ENCODE measurements around the gene IRAK2. TPM values are rescaled to one million over a fixed set of nuclear protein-coding genes. Genes with fewer than 3 reads are reported as not detected.

Gene IRAK2
- total RNA-seq, 1 donor from 2014 or later, result 1.4 TPM

DNA sequence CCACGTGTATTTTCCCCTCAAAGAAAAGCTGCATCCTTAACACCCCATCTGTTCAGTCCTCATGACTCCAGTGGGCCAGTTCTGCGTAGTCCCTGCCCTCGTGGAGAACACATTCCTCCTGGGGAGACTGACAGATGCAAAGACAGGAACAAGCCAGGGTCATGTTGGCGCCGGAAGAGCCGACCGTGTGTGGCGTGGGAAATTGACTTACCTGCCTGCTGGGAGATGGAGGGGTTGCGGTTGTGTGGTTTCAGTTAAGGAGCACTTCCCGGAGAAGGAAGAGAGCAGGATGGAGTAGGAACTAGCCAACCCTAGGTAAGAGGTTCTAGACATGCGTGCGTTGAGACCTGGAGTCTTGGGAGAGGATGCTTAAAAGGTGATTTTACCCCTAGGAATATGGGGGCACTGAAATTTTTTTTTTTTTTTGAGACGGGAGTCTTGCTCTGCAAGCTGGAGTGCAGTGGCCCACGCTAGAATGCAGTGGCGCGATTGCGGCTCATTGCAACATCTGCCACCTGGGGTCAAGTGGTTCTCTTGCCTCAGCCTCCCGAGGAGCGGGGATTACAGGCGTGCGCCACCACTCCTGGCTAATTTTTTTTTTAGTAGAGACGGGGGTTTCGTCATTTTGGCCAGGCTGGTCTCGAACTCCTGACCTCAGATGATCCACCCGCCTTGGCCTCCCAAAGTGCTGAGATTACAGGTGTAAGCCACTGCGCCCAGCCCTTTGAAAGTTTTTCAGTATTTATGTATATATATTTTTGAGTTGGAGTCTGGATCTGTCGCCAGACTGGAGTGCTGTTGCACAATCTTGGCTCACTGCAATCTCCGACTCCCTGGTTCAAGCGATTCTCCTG lies 21.8 kb upstream of the IRAK2 start:
- H3K9me3 Mint-ChIP-seq, result no peaks in the 10 kb centered on the region
- H3K4me3 Mint-ChIP-seq, result peak overlapping the region; percentile 92
- H3K4me1 Mint-ChIP-seq (ENCODE audit: unreplicated experiment), result peaks cover 19% of the 10 kb centered on the region
- DNase-seq (ENCODE audit: extremely low spot score, unreplicated experiment), result no peak
- TF ChIP-seq, protein P1, sequence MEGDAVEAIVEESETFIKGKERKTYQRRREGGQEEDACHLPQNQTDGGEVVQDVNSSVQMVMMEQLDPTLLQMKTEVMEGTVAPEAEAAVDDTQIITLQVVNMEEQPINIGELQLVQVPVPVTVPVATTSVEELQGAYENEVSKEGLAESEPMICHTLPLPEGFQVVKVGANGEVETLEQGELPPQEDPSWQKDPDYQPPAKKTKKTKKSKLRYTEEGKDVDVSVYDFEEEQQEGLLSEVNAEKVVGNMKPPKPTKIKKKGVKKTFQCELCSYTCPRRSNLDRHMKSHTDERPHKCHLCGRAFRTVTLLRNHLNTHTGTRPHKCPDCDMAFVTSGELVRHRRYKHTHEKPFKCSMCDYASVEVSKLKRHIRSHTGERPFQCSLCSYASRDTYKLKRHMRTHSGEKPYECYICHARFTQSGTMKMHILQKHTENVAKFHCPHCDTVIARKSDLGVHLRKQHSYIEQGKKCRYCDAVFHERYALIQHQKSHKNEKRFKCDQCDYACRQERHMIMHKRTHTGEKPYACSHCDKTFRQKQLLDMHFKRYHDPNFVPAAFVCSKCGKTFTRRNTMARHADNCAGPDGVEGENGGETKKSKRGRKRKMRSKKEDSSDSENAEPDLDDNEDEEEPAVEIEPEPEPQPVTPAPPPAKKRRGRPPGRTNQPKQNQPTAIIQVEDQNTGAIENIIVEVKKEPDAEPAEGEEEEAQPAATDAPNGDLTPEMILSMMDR (conservative IDR thresholded peaks at IDR 0.05), result no peak
- H3K27me3 Mint-ChIP-seq, result no peaks in the 10 kb centered on the region
- H3K36me3 Mint-ChIP-seq, result peaks cover 17% of the 10 kb centered on the region
- H3K27ac Mint-ChIP-seq, result peak overlapping the region; percentile 52

DNA sequence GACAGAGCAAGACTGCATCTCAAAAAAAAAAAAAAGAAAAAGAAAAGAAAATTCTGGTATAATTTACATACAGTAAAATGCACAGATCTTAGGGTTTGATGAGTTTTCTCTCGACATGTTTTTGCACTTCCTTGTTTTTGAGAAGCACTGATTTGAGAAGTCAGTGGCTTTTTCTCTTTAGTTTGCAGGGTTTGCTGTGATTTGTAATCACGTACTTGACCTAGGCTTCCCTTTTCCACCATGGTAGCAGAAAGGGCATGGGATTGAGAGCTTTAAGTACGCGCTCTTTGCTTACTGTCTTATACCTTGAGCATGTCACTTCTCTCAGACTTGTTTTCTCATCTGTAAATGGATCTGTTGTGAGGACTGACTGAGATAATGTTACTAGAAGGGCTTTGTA lies 19.0 kb upstream of the IRAK2 start:
- Mint-ChIP-seq H3K4me3 (peak overlapping the region; percentile 63), H3K27me3 (no peaks in the 10 kb centered on the region), H3K9me3 (no peaks in the 10 kb centered on the region), H3K36me3 (peaks cover 33% of the 10 kb centered on the region), H3K27ac (no peak overlapping the region), H3K4me1 (ENCODE audit: unreplicated experiment) (peaks cover 19% of the 10 kb centered on the region)
- TF ChIP-seq, protein P1 (conservative IDR thresholded peaks at IDR 0.05), result no peak
- DNase-seq (ENCODE audit: extremely low spot score, unreplicated experiment), result no peak

DNA sequence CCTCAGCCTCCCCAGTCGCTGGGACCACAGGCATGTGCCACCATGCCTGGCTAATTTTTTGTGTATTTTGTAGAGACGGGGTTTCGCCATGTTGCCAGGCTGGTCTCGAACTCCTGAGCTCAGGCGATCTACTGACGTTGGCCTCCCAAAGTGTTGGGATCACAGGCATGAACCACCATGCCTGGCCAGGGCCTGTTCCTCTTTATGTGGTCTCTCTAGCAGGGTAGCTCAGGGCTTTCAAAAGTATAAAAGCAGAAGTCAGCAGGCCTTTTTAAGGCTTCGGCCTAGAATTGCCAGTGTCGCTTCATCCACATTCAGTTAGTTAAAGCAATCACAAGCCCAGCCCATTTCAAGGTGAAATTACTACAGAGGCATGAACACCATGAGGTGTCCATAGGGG lies 15.5 kb upstream of the IRAK2 start:
- Mint-ChIP-seq H3K27me3 (no peaks in the 10 kb centered on the region), H3K36me3 (peaks cover 32% of the 10 kb centered on the region), H3K4me1 (ENCODE audit: unreplicated experiment) (peaks cover 9% of the 10 kb centered on the region), H3K4me3 (no peak overlapping the region), H3K9me3 (no peaks in the 10 kb centered on the region), H3K27ac (no peak overlapping the region)
- DNase-seq (ENCODE audit: extremely low spot score, unreplicated experiment), result no peak
- TF ChIP-seq, protein P1 (conservative IDR thresholded peaks at IDR 0.05), result no peak

DNA sequence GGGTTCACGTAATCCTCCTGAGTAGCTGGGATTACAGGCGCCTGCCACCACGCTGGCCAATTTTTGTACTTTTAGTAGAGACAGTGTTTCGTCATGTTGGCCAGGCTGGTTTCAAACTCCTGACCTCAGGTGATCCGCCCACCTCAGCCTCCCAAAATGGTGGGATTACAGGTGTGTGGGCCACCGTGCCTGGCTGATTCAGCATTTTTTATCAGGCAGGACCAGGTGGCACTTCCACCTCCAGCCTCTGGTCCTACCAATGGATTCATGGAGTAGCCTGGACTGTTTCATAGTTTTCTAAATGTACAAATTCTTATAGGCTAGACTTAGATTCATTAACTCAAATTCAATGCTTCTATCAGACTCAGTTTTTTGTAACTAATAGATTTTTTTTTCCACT lies 13.7 kb upstream of the IRAK2 start:
- Mint-ChIP-seq H3K27me3 (no peaks in the 10 kb centered on the region), H3K9me3 (no peaks in the 10 kb centered on the region), H3K27ac (no peak overlapping the region), H3K36me3 (peaks cover 35% of the 10 kb centered on the region), H3K4me3 (no peak overlapping the region), H3K4me1 (ENCODE audit: unreplicated experiment) (peaks cover 5% of the 10 kb centered on the region)
- no peak for DNase-seq (ENCODE audit: extremely low spot score, unreplicated experiment)
- TF ChIP-seq, protein P1 (conservative IDR thresholded peaks at IDR 0.05), result no peak

DNA sequence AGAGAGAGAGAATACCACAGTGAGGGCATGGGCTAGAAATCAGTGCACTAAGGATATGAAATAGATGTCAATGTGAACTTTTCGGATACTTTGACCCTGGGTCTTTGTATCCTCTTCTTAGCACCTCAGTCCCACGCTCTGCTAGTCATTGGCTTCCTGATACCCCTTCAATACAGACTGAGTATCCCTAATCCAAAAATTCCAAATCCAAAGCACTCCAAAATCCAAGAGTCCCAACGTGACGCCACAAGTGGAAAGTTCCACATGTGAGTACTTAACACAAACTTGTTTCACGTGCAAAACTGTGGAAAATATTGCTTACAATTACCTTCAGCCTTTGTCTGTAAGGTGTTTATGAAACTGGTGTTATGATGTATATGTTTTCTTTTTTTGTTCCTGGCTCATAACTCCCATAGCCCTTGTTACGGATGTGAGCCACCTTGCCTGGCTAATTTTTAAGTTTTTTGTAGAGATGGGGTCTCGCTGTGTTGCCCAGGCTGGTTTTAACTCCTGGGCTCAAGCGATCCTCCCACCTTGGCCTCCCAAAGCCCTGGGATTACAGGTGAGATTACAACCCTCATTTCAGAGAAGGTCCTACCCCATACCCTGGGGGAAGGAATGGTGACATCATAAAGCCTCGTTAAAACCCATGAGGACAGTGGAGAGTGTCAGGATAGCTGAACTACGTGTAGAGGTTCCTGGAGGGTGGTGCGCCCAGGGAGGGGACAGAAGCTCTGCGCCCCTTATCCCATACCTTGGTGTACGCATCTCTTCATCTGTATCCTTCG lies 10.2 kb upstream of the IRAK2 start:
- DNase-seq (ENCODE audit: extremely low spot score, unreplicated experiment), result no peak
- Mint-ChIP-seq H3K9me3 (no peaks in the 10 kb centered on the region), H3K27ac (no peak overlapping the region), H3K27me3 (no peaks in the 10 kb centered on the region), H3K4me1 (ENCODE audit: unreplicated experiment) (no peaks in the 10 kb centered on the region), H3K4me3 (no peak overlapping the region), H3K36me3 (peaks cover 24% of the 10 kb centered on the region)
- TF ChIP-seq, protein P1 (conservative IDR thresholded peaks at IDR 0.05), result no peak
